Glomerular visceral epithelial cell (primary cell): Measurements from ENCODE around the gene CABP4.
"Not testable (repeated sequence)": the region's sequence is repeated elsewhere in the genome, so short reads cannot be mapped to it uniquely, and the experiment has no call there.

Source experiments
- DNase-seq: peaks from one replicate; pipeline ENCODE4 v3.0.0-alpha.2; 2016; ENCODE audit errors: extremely low spot score

CABP4 gene

GRCh38 chr11:67482275-67482826, 27.2 kb downstream of the CABP4 start:
- DNase-seq = no peak

- DNase-seq = peak; percentile 96
Observed at GRCh38 chr11:67482827-67483798, 28.0 kb downstream of the CABP4 start, which contains the start of gene AIP. TSS of gene AIP (plus strand) at chr11:67483026. CDS start at chr11:67483159, 133 bp downstream.

GRCh38 chr11:67483831-67484665, 28.9 kb downstream of the CABP4 start:
- no peak for DNase-seq

- DNase-seq = no peak
Observed at GRCh38 chr11:67484847-67485311, 29.7 kb downstream of the CABP4 start.

GRCh38 chr11:67485873-67486361, 30.8 kb downstream of the CABP4 start:
- not testable (repeated sequence) for DNase-seq

GRCh38 chr11:67486481-67487195, 31.5 kb downstream of the CABP4 start:
- DNase-seq = no peak

GRCh38 chr11:67489203-67489884, 34.2 kb downstream of the CABP4 start:
- DNase-seq = no peak

GRCh38 chr11:67489885-67490726, 35.0 kb downstream of the CABP4 start:
- DNase-seq = no peak

GRCh38 chr11:67490727-67491065, 35.5 kb downstream of the CABP4 start:
- no peak for DNase-seq

- no peak for DNase-seq
Observed at GRCh38 chr11:67491276-67492068, 36.3 kb downstream of the CABP4 start.

- DNase-seq = no peak
Observed at GRCh38 chr11:67492069-67492727, 37.0 kb downstream of the CABP4 start.

GRCh38 chr11:67492801-67493547, 37.8 kb downstream of the CABP4 start:
- no peak for DNase-seq

- DNase-seq = no peak
Observed at GRCh38 chr11:67493548-67494370, 38.6 kb downstream of the CABP4 start.

- no peak for DNase-seq
Observed at GRCh38 chr11:67494371-67495233, 39.4 kb downstream of the CABP4 start.

- no peak for DNase-seq
Observed at GRCh38 chr11:67495234-67496005, 40.3 kb downstream of the CABP4 start.
